H9 (cell line): ENCODE measurements around the gene SGO1. TPM values are rescaled to one million over a fixed set of nuclear protein-coding genes. Genes with fewer than 3 reads are reported as not detected.

ENCODE experiments used
- DNase-seq: peaks from one replicate; pipeline ENCODE4 v3.0.0-alpha.2; 2017
- H2AFZ ChIP-seq: one replicate; pipeline ENCODE4 v1.6.1; 2013; ENCODE audit warnings: mild to moderate bottlenecking, low read length, control low read depth, moderate library complexity
- H2AK5ac ChIP-seq: 2 replicates; pipeline ENCODE4 v1.6.1; 2013; ENCODE audit warnings: low read length, control low read depth, mixed read lengths; ENCODE audit not compliant: insufficient read length
- H2BK120ac ChIP-seq: one replicate; pipeline ENCODE4 v1.6.1; 2013; ENCODE audit warnings: low read depth, mild to moderate bottlenecking, low read length, control low read depth, inconsistent platforms; ENCODE audit not compliant: poor library complexity, severe bottlenecking
- H2BK12ac ChIP-seq: 2 replicates; pipeline ENCODE4 v1.6.1; 2013; ENCODE audit warnings: low read length, control low read depth, mixed read lengths, low read depth; ENCODE audit not compliant: insufficient read length
- H2BK15ac ChIP-seq: 2 replicates; pipeline ENCODE4 v1.6.1; 2013; ENCODE audit warnings: low read depth, low read length, control low read depth
- H2BK20ac ChIP-seq: one replicate; pipeline ENCODE4 v1.6.1; 2013; ENCODE audit warnings: low read depth, mild to moderate bottlenecking, low read length, control low read depth, inconsistent platforms; ENCODE audit not compliant: poor library complexity, severe bottlenecking
- H2BK5ac ChIP-seq: 2 replicates; pipeline ENCODE4 v1.6.1; 2013; ENCODE audit warnings: low read length, control low read depth, mixed read lengths; ENCODE audit not compliant: insufficient read length
- H3K14ac ChIP-seq: 2 replicates; pipeline ENCODE4 v1.6.1; 2013; ENCODE audit warnings: low read length, control low read depth; ENCODE audit not compliant: insufficient read depth
- H3K18ac ChIP-seq: 2 replicates; pipeline ENCODE4 v1.6.1; 2013; ENCODE audit warnings: low read depth, mild to moderate bottlenecking, mixed read lengths, low read length, control low read depth; ENCODE audit not compliant: insufficient read length
- H3K23ac ChIP-seq: 2 replicates; pipeline ENCODE4 v1.6.1; 2013; ENCODE audit warnings: low read length, control low read depth, mixed read lengths, low read depth; ENCODE audit not compliant: insufficient read length
- H3K23me2 ChIP-seq: 2 replicates; pipeline ENCODE4 v1.6.1; 2013; ENCODE audit warnings: low read depth, mild to moderate bottlenecking, mixed read lengths, low read length, control low read depth; ENCODE audit not compliant: insufficient read length, poor library complexity, severe bottlenecking
- H3K27ac ChIP-seq: 2 replicates; pipeline ENCODE4 v1.5.1; 2013; ENCODE audit warnings: low read length, control low read depth, mixed read lengths, low read depth; ENCODE audit not compliant: insufficient read length
- H3K27me3 ChIP-seq: 2 replicates; pipeline ENCODE4 v1.6.1; 2013; ENCODE audit warnings: low read length, control low read depth, inconsistent platforms; ENCODE audit not compliant: insufficient read depth
- H3K4ac ChIP-seq: 2 replicates; pipeline ENCODE4 v1.6.1; 2013; ENCODE audit warnings: low read depth, mild to moderate bottlenecking, control low read depth, inconsistent platforms, low read length, moderate library complexity
- H3K4me1 ChIP-seq: 2 replicates; pipeline ENCODE4 v1.6.1; 2013; ENCODE audit warnings: low read length, control low read depth, inconsistent platforms; ENCODE audit not compliant: insufficient read depth
- H3K4me2 ChIP-seq: 2 replicates; pipeline ENCODE4 v1.6.1; 2013; ENCODE audit warnings: low read length, control low read depth, mixed read lengths; ENCODE audit not compliant: insufficient read length, insufficient read depth
- H3K56ac ChIP-seq: 2 replicates; pipeline ENCODE4 v1.6.1; 2013; ENCODE audit warnings: low read depth, mild to moderate bottlenecking, mixed read lengths, low read length, control low read depth; ENCODE audit not compliant: insufficient read length
- H3K79me1 ChIP-seq: 2 replicates; pipeline ENCODE4 v1.6.1; 2013; ENCODE audit warnings: low read depth, mild to moderate bottlenecking, moderate library complexity, low read length, control low read depth, inconsistent platforms; ENCODE audit not compliant: insufficient read depth, poor library complexity, severe bottlenecking
- H3K79me2 ChIP-seq: 2 replicates; pipeline ENCODE4 v1.6.1; 2013; ENCODE audit warnings: low read length, control low read depth, inconsistent platforms; ENCODE audit not compliant: insufficient read depth
- H3K9ac ChIP-seq: 2 replicates; pipeline ENCODE4 v1.6.1; 2013; ENCODE audit warnings: low read length, control low read depth, mixed read lengths; ENCODE audit not compliant: insufficient read length; ENCODE audit errors: extremely low read depth
- H3K9me3 ChIP-seq: one replicate; pipeline ENCODE4 v1.6.1; 2013; ENCODE audit warnings: low read depth, low read length, inconsistent platforms; ENCODE audit not compliant: control insufficient read depth
- H3T11ph ChIP-seq: one replicate; pipeline ENCODE4 v1.6.1; 2013; ENCODE audit warnings: mild to moderate bottlenecking, low read length, control low read depth, inconsistent platforms
- H4K20me1 ChIP-seq: one replicate; pipeline ENCODE4 v1.6.1; 2013; ENCODE audit not compliant: control insufficient read depth, insufficient read length, insufficient read depth
- H4K5ac ChIP-seq: 2 replicates; pipeline ENCODE4 v1.6.1; 2013; ENCODE audit warnings: low read depth, mild to moderate bottlenecking, mixed read lengths, low read length, control low read depth; ENCODE audit not compliant: insufficient read length
- H4K8ac ChIP-seq: replicated peaks from 2 replicates; pipeline ENCODE4 v1.6.1; 2013; ENCODE audit warnings: low read length, control low read depth, mixed read lengths, low read depth; ENCODE audit not compliant: insufficient read length
- H4K91ac ChIP-seq: 2 replicates; pipeline ENCODE4 v1.6.1; 2013; ENCODE audit warnings: low read depth, mild to moderate bottlenecking, moderate library complexity, mixed read lengths, low read length, control low read depth; ENCODE audit not compliant: insufficient read length
- H3K27ac Mint-ChIP-seq, 3 experiments: 2 replicates in 2 of 3; 3 replicates in 1 of 3; pipeline ENCODE4 v1.8.0; 2020 to 2021; ENCODE audit warnings: mixed read lengths in 3 of 3, mild to moderate bottlenecking in 1 of 3, moderate library complexity in 1 of 3
- H3K27me3 Mint-ChIP-seq: 2 replicates; pipeline ENCODE4 v1.8.0; 2021; ENCODE audit warnings: low read depth, mild to moderate bottlenecking, moderate library complexity, mixed read lengths
- H3K36me3 Mint-ChIP-seq, 3 experiments: 2 replicates in 2 of 3; 3 replicates in 1 of 3; pipeline ENCODE4 v1.8.0; 2020 to 2021; ENCODE audit warnings: low read depth in 3 of 3, mixed read lengths in 3 of 3; ENCODE audit not compliant: insufficient read depth in 1 of 3
- H3K4me1 Mint-ChIP-seq, 2 experiments: 2 replicates each; pipeline ENCODE4 v1.8.0; 2020; ENCODE audit warnings: mixed read lengths in 2 of 2
- H3K4me3 Mint-ChIP-seq, 2 experiments: 2 replicates in 1 of 2; 3 replicates in 1 of 2; pipeline ENCODE4 v1.8.0; 2020 to 2021; ENCODE audit warnings: mild to moderate bottlenecking in 2 of 2, mixed read lengths in 2 of 2, moderate library complexity in 1 of 2
- H3K9me3 Mint-ChIP-seq, 2 experiments: 2 replicates in 1 of 2; 3 replicates in 1 of 2; pipeline ENCODE4 v1.8.0; 2020; ENCODE audit warnings: mild to moderate bottlenecking in 2 of 2, mixed read lengths in 2 of 2, moderate library complexity in 1 of 2
- CTCF ChIP-seq: fragments of 200-600 bp; sonication (generic); conservative IDR thresholded peaks from 3 replicates; pipeline ENCODE4 v1.8.0; 2021; ENCODE audit warnings: antibody characterized with exemption, mild to moderate bottlenecking
- WGBS: extraction: QIAGEN DNeasy Blood & Tissue Kit; methylation state at CpG from one replicate; pipeline ENCODE4 v1.1.7; 2013; ENCODE audit warnings: missing lambda C conversion rate, low lambda C conversion rate, mixed read lengths; ENCODE audit not compliant: insufficient read length; ENCODE audit errors: extremely low coverage; 5-methylcytosine and 5-hydroxymethylcytosine counted together
- total RNA-seq: library from RNA; stranded (reverse); gene quantifications from 2 replicates; pipeline ENCODE4 v1.2.1, GENCODE V29; 2021

Gene SGO1
- total RNA-seq, 1 experiment from 2014 or later, result 30.7 TPM

GRCh38 chr3:20125289-20125688 is 60.7 kb downstream of the SGO1 start:
- no peak overlapping the region for H3K4me3 Mint-ChIP-seq
- H3K79me1 ChIP-seq, result no peaks in the 10 kb centered on the region
- H3T11ph ChIP-seq, result no peak overlapping the region
- H2BK15ac ChIP-seq, result no peak overlapping the region
- no peaks in the 10 kb centered on the region for H3K23me2 ChIP-seq
- no peak overlapping the region for H2BK20ac ChIP-seq
- H3K27ac ChIP-seq, result no peak overlapping the region
- H3K4ac ChIP-seq, result no peak overlapping the region
- no peaks in the 10 kb centered on the region for H3K4me1 Mint-ChIP-seq
- no peak overlapping the region for H2BK120ac ChIP-seq
- H4K5ac ChIP-seq, result no peak overlapping the region
- H4K91ac ChIP-seq, result no peak overlapping the region
- WGBS, result no CpG with 5 or more reads among the region's 4 CpGs
- no peak overlapping the region for H2BK5ac ChIP-seq
- H3K79me2 ChIP-seq, result no peaks in the 10 kb centered on the region
- DNase-seq, result no peak
- H2AK5ac ChIP-seq, result no peak overlapping the region
- H3K27ac Mint-ChIP-seq, result no peak overlapping the region
- no peaks in the 10 kb centered on the region for H3K27me3 Mint-ChIP-seq
- H3K56ac ChIP-seq, result no peak overlapping the region
- H3K14ac ChIP-seq, result no peak overlapping the region
- no peak overlapping the region for H3K23ac ChIP-seq
- H3K4me1 ChIP-seq, result no peaks in the 10 kb centered on the region
- no peak overlapping the region for H3K4me2 ChIP-seq
- H3K9me3 Mint-ChIP-seq, result no peaks in the 10 kb centered on the region
- peaks cover 0 to 3% (median 0%) of the 10 kb centered on the region in 3 experiments; a peak in 2 of 7 replicates for H3K36me3 Mint-ChIP-seq
- H2BK12ac ChIP-seq, result no peak overlapping the region
- no peaks in the 10 kb centered on the region for H3K27me3 ChIP-seq
- no peaks in the 10 kb centered on the region for H3K9me3 ChIP-seq
- H4K8ac ChIP-seq, result no peak overlapping the region
- no peak overlapping the region for H3K9ac ChIP-seq
- no peak overlapping the region for H2AFZ ChIP-seq
- TF ChIP-seq CTCF, result no peak
- no peak overlapping the region for H3K18ac ChIP-seq
- H4K20me1 ChIP-seq, result no peaks in the 10 kb centered on the region
